Measurements from ENCODE around the gene RETREG3.
"Not testable (repeated sequence)": the region's sequence is repeated elsewhere in the genome, so short reads cannot be mapped to it uniquely, and the experiment has no call there.

GRCh38 chr17:42555961-42556617 is 53.1 kb downstream of the RETREG3 start:
- TF ChIP-seq CTCF, POLR2A (IDR thresholded peaks at IDR 0.05): not testable (repeated sequence)
